Transverse colon (tissue), 4 donors: ENCODE measurements around the gene PLCD1. TPM values are rescaled to one million over a fixed set of nuclear protein-coding genes. Genes with fewer than 3 reads are reported as not detected.
"Not testable (repeated sequence)": the region's sequence is repeated elsewhere in the genome, so short reads cannot be mapped to it uniquely, and the experiment has no call there.

Experiments used
- DNase-seq: peaks from one replicate; pipeline ENCODE4 v3.0.0-alpha.2; 2019
- H3K27ac ChIP-seq, 4 donors: fragments of 200-600 bp; sonication (generic); 2 replicates each; pipeline ENCODE4 v1.5.1; 2016 to 2018; ENCODE audit warnings: inconsistent platforms in 4 of 4
- H3K27me3 ChIP-seq: fragments of 200-600 bp; sonication (generic); 2 replicates; pipeline ENCODE4 v1.5.1; 2017; ENCODE audit warnings: inconsistent platforms
- H3K36me3 ChIP-seq, 4 donors: fragments of 200-600 bp; sonication (generic); 2 replicates each; pipeline ENCODE4 v1.5.1; 2017 to 2019; ENCODE audit warnings: inconsistent platforms in 4 of 4
- H3K4me1 ChIP-seq, 4 donors: fragments of 200-600 bp; sonication (generic); 2 replicates each; pipeline ENCODE4 v1.5.1; 2017 to 2020; ENCODE audit warnings: inconsistent platforms in 4 of 4
- H3K4me3 ChIP-seq, 4 donors: fragments of 200-600 bp; sonication (generic); 1 replicate in 1 of 4; 2 replicates in 3 of 4; pipeline versions ENCODE4 v1.5.1 to v1.6.1; 2017 to 2019; ENCODE audit warnings: inconsistent platforms in 4 of 4
- H3K9me3 ChIP-seq, 2 donors: fragments of 200-600 bp; sonication (generic); 2 replicates each; pipeline ENCODE4 v1.5.1; 2017 to 2019; ENCODE audit warnings: inconsistent platforms in 2 of 2
- EP300 ChIP-seq: sonication (generic); formaldehyde crosslinking; IDR thresholded peaks from one replicate; pipeline ENCODE4 v1.6.1; 2017; ENCODE audit warnings: antibody characterized with exemption, low read depth
- POLR2A ChIP-seq: fragments of 450-650 bp; IDR thresholded peaks from one replicate; pipeline ENCODE4 v1.6.1; 2016; ENCODE audit warnings: antibody characterized with exemption, mild to moderate bottlenecking, moderate library complexity
- POLR2AphosphoS5 ChIP-seq, 3 donors: sonication (generic); formaldehyde crosslinking; IDR thresholded peaks; one replicate each; pipeline ENCODE4 v1.6.1; 2016; ENCODE audit warnings: antibody characterized with exemption in 3 of 3
- WGBS, 2 donors: methylation state at CpG; one replicate each; pipeline ENCODE4 v1.1.5; 2018; ENCODE audit warnings: low coverage in 1 of 2; 5-methylcytosine and 5-hydroxymethylcytosine counted together
- in situ Hi-C, 4 donors: fragments of 200-750 bp; cut with MboI; loops; one replicate each; pipeline versions ENCODE4 v1.15.0 to v1.15.1; 2017; ENCODE audit warnings: low sequenced_read_pairs in 3 of 4, low pct_ligation_motif_present in 1 of 4, low pct_unique_long_range_greater_than_20kb in 1 of 4
- intact Hi-C: fragments of 100-400 bp; cut with DNase I; formaldehyde crosslinking; loops from one replicate; pipeline ENCODE4 v1.15.1; 2023; ENCODE audit warnings: low total_unique reads
- total RNA-seq, 4 donors: library from RNA; depleted of rRNA; stranded (reverse); fragments of >200 nt; gene quantifications; one replicate each; pipeline ENCODE4 v1.1.0, GENCODE V29; 2016
- TF ChIP-seq, protein P1 (sequence below), 5 experiments: fragments of 200-600 bp in 3 of 5; fragments of 450-650 bp in 2 of 5; sonication (generic) in 3 of 5; IDR thresholded peaks; 1 replicate in 2 of 5; 2 replicates in 3 of 5; pipeline ENCODE4 v1.5.1; 2016 to 2017; ENCODE audit warnings: antibody characterized with exemption in 5 of 5, inconsistent platforms in 3 of 5, mild to moderate bottlenecking in 2 of 5, moderate library complexity in 1 of 5

The PLCD1 gene
- total RNA-seq = 100 to 1,000 TPM in 2 of 4 donors, 10 to 100 TPM in 2; 21.1 to 126 (median 91.4) TPM

GRCh38 chr3:38029400-38030125, at the start of gene PLCD1:
PLCD1 (minus strand) TSS chr3:38029642; CDS start chr3:38029539, 103 bp downstream.
- peak; percentile 79 for DNase-seq
- H3K27me3 ChIP-seq = peaks cover 8% of the 10 kb centered on the region
- 7% methylated on average over 49 of the region's 75 CpGs; no CpG with 5 or more reads in 1 of the 2 donors for WGBS, 2 donors
- in situ Hi-C loops = no loop called here
- H3K36me3 ChIP-seq = no peaks in the 10 kb centered on the region
- H3K27ac ChIP-seq = peak within 1 kb of the TSS; percentile 70 to 86 (median 76)
- intact Hi-C loops = no loop called here
- no peaks in the 10 kb centered on the region for H3K9me3 ChIP-seq
- H3K4me1 ChIP-seq = peaks cover 13 to 42% (median 33%) of the 10 kb centered on the region in 4 donors
- TF ChIP-seq POLR2AphosphoS5 (IDR thresholded peaks at IDR 0.05) (peak in 2 of 3 donors; percentile 50 to 67), POLR2A (peak; percentile 40), EP300 (no peak)
- TF ChIP-seq, protein P1, sequence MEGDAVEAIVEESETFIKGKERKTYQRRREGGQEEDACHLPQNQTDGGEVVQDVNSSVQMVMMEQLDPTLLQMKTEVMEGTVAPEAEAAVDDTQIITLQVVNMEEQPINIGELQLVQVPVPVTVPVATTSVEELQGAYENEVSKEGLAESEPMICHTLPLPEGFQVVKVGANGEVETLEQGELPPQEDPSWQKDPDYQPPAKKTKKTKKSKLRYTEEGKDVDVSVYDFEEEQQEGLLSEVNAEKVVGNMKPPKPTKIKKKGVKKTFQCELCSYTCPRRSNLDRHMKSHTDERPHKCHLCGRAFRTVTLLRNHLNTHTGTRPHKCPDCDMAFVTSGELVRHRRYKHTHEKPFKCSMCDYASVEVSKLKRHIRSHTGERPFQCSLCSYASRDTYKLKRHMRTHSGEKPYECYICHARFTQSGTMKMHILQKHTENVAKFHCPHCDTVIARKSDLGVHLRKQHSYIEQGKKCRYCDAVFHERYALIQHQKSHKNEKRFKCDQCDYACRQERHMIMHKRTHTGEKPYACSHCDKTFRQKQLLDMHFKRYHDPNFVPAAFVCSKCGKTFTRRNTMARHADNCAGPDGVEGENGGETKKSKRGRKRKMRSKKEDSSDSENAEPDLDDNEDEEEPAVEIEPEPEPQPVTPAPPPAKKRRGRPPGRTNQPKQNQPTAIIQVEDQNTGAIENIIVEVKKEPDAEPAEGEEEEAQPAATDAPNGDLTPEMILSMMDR (IDR thresholded peaks at IDR 0.05) = no peak
- peak within 1 kb of the TSS; percentile 39 to 65 (median 56) for H3K4me3 ChIP-seq

DNA sequence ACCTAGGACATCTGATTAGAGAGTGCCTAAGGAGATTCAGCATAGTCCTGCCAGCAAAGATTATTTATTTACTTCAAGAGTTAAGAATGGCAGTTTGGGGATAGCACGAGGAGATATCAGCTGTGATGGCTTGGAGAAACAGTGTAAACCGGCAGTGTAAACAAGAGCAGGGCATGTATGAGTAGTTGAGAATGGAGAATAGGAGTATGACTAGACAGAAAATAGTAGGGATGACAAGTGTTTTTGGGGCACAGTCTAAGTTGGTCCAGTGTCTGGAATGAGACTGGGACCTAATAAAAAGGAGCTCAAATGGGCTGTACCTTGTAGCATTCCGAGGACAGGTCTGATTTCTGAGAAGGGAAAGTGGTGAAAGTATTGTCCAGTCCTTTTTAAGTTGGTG, 47.6 kb upstream of the PLCD1 start:
- 39% methylated on average over 3 of the region's 3 CpGs; no CpG with 5 or more reads in 1 of the 2 donors for WGBS, 2 donors
- H3K27ac ChIP-seq, intact Hi-C loops, H3K9me3 ChIP-seq, in situ Hi-C loops, H3K27me3 ChIP-seq, H3K4me1 ChIP-seq, H3K4me3 ChIP-seq, DNase-seq, H3K36me3 ChIP-seq: not testable (repeated sequence)

DNA sequence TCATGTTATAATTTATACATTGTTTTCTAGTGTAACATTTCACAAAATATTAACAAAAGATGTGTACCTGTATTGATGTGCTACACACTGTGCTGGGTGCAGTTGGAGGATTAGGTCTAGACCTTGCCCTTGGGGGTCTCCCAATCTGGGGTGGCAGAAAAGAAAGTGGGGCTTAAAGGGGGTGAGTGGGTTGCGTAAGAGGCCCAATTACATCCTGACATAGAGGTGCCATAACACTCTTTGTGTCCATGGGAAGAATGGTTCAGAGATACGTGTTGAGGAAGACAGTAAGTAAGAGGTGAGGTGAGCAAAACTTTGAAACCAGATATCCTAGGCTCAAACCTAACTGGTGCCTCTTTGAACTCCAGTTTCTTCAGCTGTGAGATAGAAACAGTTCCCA, 40.6 kb upstream of the PLCD1 start:
- TF ChIP-seq POLR2AphosphoS5 (IDR thresholded peaks at IDR 0.05) = no peak
- TF ChIP-seq POLR2A = no peak
- no peak for TF ChIP-seq EP300
- TF ChIP-seq, protein P1 (IDR thresholded peaks at IDR 0.05) = no peak
- in situ Hi-C loops (no loop called here), intact Hi-C loops (no loop called here)
- no peaks in the 10 kb centered on the region for H3K27me3 ChIP-seq
- H3K9me3 ChIP-seq = no peaks in the 10 kb centered on the region
- DNase-seq = no peak
- H3K36me3 ChIP-seq = no peaks in the 10 kb centered on the region
- no peak overlapping the region for H3K4me3 ChIP-seq
- H3K27ac ChIP-seq = no peak overlapping the region
- no peaks in the 10 kb centered on the region for H3K4me1 ChIP-seq
- 43 to 74% methylated on average over 2 of the region's 2 CpGs for WGBS, 2 donors

DNA sequence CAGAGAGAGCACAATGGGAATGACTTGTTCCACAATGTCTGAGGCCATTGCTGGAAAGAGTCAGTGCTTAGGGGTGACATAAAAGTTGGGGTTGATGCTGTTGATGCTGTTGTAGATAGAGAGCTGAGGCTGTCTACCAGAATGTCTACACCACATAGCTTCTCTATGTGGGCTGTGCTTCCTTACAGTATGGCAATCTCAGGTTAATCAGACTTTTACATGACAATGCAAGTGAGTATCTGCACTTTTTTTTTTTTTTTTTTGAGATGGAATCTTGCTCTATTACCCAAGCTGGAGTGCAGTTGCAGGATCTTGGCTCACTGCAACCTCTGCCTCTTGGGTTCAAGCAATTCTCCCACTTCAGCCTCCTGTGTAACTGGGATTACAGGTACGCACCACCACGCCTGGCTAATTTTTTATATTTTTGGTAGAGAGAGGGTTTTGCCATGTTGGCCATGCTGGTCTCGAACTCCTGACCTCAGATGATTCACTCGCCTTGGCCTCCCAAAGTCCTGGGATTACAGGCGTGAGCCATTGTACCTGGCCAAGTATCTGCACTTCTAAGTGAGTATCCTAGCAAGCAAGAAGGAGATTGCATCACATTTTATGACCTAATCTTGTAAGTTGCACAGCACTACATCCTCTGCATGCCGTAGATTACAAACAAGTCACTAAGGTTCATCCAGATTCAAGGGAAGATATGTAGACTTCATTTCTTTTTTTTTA, 38.2 kb upstream of the PLCD1 start:
- in situ Hi-C loops = no loop called here
- H3K4me1 ChIP-seq = no peaks in the 10 kb centered on the region
- TF ChIP-seq POLR2AphosphoS5 (IDR thresholded peaks at IDR 0.05) (no peak), EP300 (no peak), POLR2A (no peak)
- TF ChIP-seq, protein P1 (IDR thresholded peaks at IDR 0.05) = no peak

DNA sequence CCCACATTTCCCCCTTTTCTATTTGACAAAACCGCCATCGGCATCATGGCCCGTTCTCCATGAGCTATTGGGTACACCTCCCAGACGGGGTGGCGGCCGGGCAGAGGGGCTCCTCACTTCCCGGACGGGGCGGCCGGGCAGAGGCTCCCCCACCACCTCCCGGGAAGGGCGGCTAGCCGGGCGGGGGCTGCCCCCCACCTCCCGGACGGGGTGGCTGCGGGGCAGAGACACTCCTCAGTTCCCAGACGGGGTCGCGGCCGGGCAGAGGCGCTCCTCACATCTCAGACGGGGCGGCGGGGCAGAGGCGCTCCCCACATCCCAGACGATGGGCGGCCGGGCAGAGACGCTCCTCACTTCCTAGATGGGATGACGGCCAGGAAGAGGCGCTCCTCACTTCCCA, 35.0 kb upstream of the PLCD1 start:
- DNase-seq, in situ Hi-C loops: not testable (repeated sequence)
- 94 to 96% methylated on average over 7 to 23 of the region's 32 CpGs for WGBS, 2 donors

More for the DNA sequence above, 38.2 kb upstream of the PLCD1 start:
- H3K4me3 ChIP-seq = no peak overlapping the region
- no peaks in the 10 kb centered on the region for H3K9me3 ChIP-seq
- intact Hi-C loops = no loop called here
- H3K27me3 ChIP-seq = no peaks in the 10 kb centered on the region
- WGBS, 2 donors = 80 to 93% methylated on average over 5 to 6 of the region's 6 CpGs
- H3K36me3 ChIP-seq = no peaks in the 10 kb centered on the region
- H3K27ac ChIP-seq = no peak overlapping the region
- no peak for DNase-seq

More for the DNA sequence above, 35.0 kb upstream of the PLCD1 start:
- H3K27me3 ChIP-seq, H3K36me3 ChIP-seq, intact Hi-C loops, H3K27ac ChIP-seq, H3K4me1 ChIP-seq, H3K9me3 ChIP-seq, H3K4me3 ChIP-seq: not testable (repeated sequence)
